Smooth muscle cell (in vitro differentiated cells): Measurements from ENCODE around the gene SLC40A1. TPM values are rescaled to one million over a fixed set of nuclear protein-coding genes. Genes with fewer than 3 reads are reported as not detected.
A peak's percentile ranks its signal among the peaks of the same experiment; 100 is the strongest.

Experiments
- DNase-seq: peaks from one replicate; lab custom pipeline; 2025; ENCODE audit not compliant: unreplicated experiment; lab: John Stamatoyannopoulos, UW
- H2AFZ ChIP-seq: fragments of 200-600 bp; sonication (generic); 2 replicates; pipeline ENCODE4 v1.6.0; 2016; ENCODE audit warnings: antibody characterized with exemption, low read depth, mild to moderate bottlenecking
- H3F3A ChIP-seq: fragments of 200-600 bp; sonication (generic); 2 replicates; pipeline ENCODE4 v1.6.0; 2017; ENCODE audit warnings: antibody characterized with exemption, low read depth
- H3K27ac ChIP-seq: fragments of 200-600 bp; sonication (generic); 2 replicates; pipeline ENCODE4 v1.5.1; 2016; ENCODE audit warnings: low read depth, mild to moderate bottlenecking
- H3K27me3 ChIP-seq: fragments of 200-600 bp; sonication (generic); 2 replicates; pipeline ENCODE4 v1.6.1; 2016; ENCODE audit warnings: low read depth, mild to moderate bottlenecking
- H3K36me3 ChIP-seq: fragments of 200-600 bp; sonication (generic); 2 replicates; pipeline ENCODE4 v1.5.1; 2016; ENCODE audit warnings: low read depth
- H3K4me1 ChIP-seq: fragments of 200-600 bp; sonication (generic); 2 replicates; pipeline ENCODE4 v1.5.1; 2016; ENCODE audit warnings: low read depth
- H3K4me2 ChIP-seq: fragments of 200-600 bp; sonication (generic); 2 replicates; pipeline ENCODE4 v1.6.0; 2016; ENCODE audit warnings: mild to moderate bottlenecking
- H3K4me3 ChIP-seq: fragments of 200-600 bp; sonication (generic); 2 replicates; pipeline ENCODE4 v1.5.1; 2016; ENCODE audit warnings: mild to moderate bottlenecking
- H3K79me2 ChIP-seq: fragments of 200-600 bp; sonication (generic); 2 replicates; pipeline ENCODE4 v1.6.0; 2016; ENCODE audit warnings: low read depth, mild to moderate bottlenecking
- H3K9ac ChIP-seq: fragments of 200-600 bp; sonication (generic); 2 replicates; pipeline ENCODE4 v1.6.0; 2016; ENCODE audit warnings: low read depth
- H3K9me3 ChIP-seq: fragments of 200-600 bp; sonication (generic); replicated peaks from 2 replicates; pipeline ENCODE4 v1.5.1; 2016; ENCODE audit warnings: low read depth
- H4K20me1 ChIP-seq: fragments of 200-600 bp; sonication (generic); 2 replicates; pipeline ENCODE4 v1.6.0; 2016; ENCODE audit warnings: low read depth
- WGBS: methylation state at CpG from one replicate; pipeline ENCODE4 v1.1.7; 2016; ENCODE audit warnings: low lambda C conversion rate; 5-methylcytosine and 5-hydroxymethylcytosine counted together
- polyA plus RNA-seq: library from polyadenylated mRNA; unstranded; fragments of >200 nt; fragmentation: Nextera tagmentation; extraction: Ambion mirVana; gene quantifications from 2 replicates; pipeline ENCODE4 v1.2.1, GENCODE V29; 2016
- total RNA-seq: library from RNA; depleted of rRNA; stranded (reverse); fragments of >200 nt; gene quantifications from 2 replicates; pipeline ENCODE4 v1.2.3, GENCODE V29; 2014
- TF ChIP-seq, protein P1 (sequence below): fragments of 200-600 bp; sonication (generic); IDR thresholded peaks from 2 replicates; pipeline ENCODE4 v1.5.1; 2017; ENCODE audit warnings: borderline replicate concordance, mild to moderate bottlenecking, antibody characterized with exemption; ENCODE audit not compliant: insufficient read depth, poor library complexity, severe bottlenecking

SLC40A1 gene
- total and polyA plus RNA-seq, 2 experiments from 2014 or later, result 8.7 to 10.5 TPM

DNA sequence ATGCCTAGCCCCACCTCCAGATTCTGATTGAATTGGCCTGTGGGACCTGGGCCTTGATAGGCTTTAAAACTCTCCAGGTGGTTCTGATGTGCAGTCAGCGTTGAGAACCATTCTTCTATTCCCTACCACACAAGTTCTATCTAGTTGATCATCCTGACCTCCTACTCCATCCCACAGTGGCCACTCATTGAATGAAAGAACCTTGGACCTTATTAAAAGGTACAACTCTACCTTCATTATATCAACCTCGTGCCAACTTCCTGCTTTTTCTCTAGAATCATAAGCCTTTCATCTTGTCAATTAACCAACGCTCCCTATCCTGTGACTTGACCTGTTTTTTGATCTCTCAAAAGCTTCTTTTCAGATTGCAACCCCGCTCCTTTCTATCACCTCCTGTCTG lies 55.8 kb downstream of the SLC40A1 start:
- WGBS, result 86% methylated on average over 4 of the region's 4 CpGs
- Histone ChIP-seq H3K27ac (no peak overlapping the region), H3K36me3 (no peaks in the 10 kb centered on the region), H3K4me1 (peaks cover 4% of the 10 kb centered on the region), H3K79me2 (no peaks in the 10 kb centered on the region), H2AFZ (no peak overlapping the region), H3K4me3 (no peak overlapping the region), H3K27me3 (no peaks in the 10 kb centered on the region), H3K4me2 (no peak overlapping the region), H3K9me3 (no peaks in the 10 kb centered on the region), H3F3A (no peaks in the 10 kb centered on the region), H3K9ac (no peak overlapping the region), H4K20me1 (no peaks in the 10 kb centered on the region)
- no peak for DNase-seq
- TF ChIP-seq, protein P1, sequence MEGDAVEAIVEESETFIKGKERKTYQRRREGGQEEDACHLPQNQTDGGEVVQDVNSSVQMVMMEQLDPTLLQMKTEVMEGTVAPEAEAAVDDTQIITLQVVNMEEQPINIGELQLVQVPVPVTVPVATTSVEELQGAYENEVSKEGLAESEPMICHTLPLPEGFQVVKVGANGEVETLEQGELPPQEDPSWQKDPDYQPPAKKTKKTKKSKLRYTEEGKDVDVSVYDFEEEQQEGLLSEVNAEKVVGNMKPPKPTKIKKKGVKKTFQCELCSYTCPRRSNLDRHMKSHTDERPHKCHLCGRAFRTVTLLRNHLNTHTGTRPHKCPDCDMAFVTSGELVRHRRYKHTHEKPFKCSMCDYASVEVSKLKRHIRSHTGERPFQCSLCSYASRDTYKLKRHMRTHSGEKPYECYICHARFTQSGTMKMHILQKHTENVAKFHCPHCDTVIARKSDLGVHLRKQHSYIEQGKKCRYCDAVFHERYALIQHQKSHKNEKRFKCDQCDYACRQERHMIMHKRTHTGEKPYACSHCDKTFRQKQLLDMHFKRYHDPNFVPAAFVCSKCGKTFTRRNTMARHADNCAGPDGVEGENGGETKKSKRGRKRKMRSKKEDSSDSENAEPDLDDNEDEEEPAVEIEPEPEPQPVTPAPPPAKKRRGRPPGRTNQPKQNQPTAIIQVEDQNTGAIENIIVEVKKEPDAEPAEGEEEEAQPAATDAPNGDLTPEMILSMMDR, result no peak

DNA sequence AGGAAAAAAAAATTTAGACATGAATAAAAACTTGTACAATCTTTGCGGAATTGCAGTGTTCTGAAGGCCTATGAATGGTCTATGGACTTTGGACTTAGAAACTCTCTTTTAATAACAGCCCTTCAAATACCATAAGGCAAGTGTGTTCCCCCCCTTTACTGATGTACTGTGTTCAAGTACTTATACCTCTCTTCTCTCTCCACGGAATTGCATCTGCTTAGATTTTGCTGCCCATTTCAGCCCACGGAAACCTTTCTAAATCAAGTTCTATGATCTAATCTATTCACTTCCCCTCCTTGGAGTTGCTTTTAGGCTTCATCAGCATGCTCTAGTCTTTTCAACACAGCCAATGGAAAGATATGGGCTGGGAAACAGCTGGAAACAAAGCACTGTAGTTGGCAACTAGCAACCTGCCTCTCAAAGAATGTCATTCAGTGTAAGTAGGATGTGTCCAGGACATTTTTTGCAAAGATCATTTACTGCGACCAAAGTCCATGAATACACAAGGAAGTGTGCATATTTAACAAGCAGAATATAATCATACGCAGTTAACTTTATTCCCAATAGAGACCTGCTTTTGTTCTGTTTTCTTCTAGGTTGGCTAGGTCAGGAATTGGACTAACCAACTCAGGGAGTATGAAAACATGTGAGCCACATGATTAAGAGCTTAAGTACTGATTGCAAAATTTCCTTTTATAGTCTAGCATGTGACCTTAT lies 58.0 kb downstream of the SLC40A1 start:
- whole genome bisulfite sequencing, result 91% methylated on average over 5 of the region's 5 CpGs

DNA sequence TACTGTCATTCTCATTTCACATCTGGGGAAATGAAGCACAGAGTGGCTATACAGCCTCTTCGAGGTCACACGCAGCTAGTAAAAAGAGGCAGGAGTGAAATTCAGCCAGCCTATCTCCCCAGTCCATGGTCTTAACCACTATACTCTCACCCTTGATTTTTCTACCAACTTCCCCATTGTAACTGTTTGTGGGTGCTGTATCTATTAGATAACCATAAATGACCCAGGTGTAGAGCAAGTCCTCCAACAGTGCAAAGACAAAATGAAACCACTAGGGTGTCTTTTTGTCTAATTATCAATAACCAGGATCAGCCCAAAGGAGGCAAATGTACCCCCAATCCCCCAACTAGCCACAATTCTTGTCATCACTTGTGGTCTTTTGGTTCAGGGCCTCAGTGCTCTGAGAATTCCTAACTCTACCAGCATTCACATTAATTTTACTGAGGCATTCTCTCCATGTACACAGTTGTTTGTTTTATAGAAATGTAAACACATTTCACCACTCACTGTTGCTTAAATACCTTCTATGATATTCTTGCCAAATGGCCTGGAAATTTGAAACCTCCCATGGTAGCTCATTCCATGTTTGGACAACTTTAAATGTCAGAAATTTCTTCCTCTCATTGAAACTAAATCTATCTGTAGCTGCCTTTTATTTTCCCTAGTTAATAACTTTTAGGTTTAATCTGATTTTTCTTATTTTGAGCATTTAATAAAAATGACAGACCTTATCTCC lies 58.7 kb downstream of the SLC40A1 start:
- Histone ChIP-seq H2AFZ (peak overlapping the region; percentile 14), H3F3A (no peaks in the 10 kb centered on the region), H3K79me2 (no peaks in the 10 kb centered on the region), H3K9me3 (no peaks in the 10 kb centered on the region), H3K27ac (no peak overlapping the region), H4K20me1 (no peaks in the 10 kb centered on the region), H3K4me3 (no peak overlapping the region), H3K36me3 (no peaks in the 10 kb centered on the region), H3K4me1 (no peaks in the 10 kb centered on the region), H3K9ac (no peak overlapping the region), H3K4me2 (no peak overlapping the region), H3K27me3 (no peaks in the 10 kb centered on the region)
- TF ChIP-seq, protein P1, result no peak
- DNase-seq, result no peak
- WGBS, result 89% methylated on average over 2 of the region's 2 CpGs

More for the DNA sequence above, 58.0 kb downstream of the SLC40A1 start:
- H3K27ac ChIP-seq, result no peak overlapping the region
- H3K36me3 ChIP-seq, result no peaks in the 10 kb centered on the region
- H3K79me2 ChIP-seq, result no peaks in the 10 kb centered on the region
- H3K9ac ChIP-seq, result no peak overlapping the region
- no peak overlapping the region for H2AFZ ChIP-seq
- H3K4me3 ChIP-seq, result no peak overlapping the region
- TF ChIP-seq, protein P1, result no peak
- no peak overlapping the region for H3K4me2 ChIP-seq
- no peaks in the 10 kb centered on the region for H3K4me1 ChIP-seq
- H4K20me1 ChIP-seq, result no peaks in the 10 kb centered on the region
- H3K9me3 ChIP-seq, result no peaks in the 10 kb centered on the region
- DNase-seq, result no peak
- H3K27me3 ChIP-seq, result no peaks in the 10 kb centered on the region
- no peaks in the 10 kb centered on the region for H3F3A ChIP-seq
